ENCODE measurements around the gene ADAMTSL5.
A peak's percentile ranks its signal among the peaks of the same experiment; 100 is the strongest.

Gene ADAMTSL5

DNA sequence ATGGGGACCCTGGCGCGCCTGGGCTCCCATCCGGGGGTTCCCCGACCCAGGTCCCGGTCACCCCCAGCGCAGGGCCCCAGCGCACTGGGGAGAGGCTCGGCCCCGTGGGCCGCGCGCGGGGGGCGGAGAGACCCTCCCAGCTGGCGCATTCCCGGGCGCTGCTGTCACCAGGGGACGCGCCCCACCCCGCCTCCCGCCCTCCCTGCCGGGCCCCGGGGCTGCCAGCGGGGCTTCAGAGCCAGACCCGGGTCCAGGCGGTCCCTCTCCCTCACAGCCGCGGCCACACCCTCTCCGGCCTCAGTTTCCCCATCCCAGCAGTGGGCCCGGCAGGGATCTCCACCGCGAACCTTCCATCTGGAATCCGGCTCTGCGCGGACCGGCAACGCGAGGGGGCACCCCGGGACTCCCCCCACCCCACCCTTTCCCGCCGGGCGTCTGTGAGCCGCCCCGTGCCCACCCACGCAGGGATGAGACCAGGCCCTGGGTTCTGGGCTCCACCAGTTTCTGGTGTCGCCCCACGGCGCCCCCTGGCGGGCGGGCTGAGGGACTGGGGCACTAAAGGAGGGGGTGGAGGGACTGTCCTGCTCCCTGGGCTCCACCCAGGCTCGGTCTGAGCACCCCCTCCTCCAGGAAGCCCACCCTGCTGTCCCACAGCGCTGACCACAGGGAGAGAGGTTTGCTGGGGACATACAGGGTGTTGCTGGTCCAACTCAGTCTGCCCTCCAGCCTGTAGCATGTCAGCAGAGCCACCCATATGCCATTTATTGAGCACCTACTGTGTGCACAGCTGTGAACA is 878 bp upstream of the ADAMTSL5 start:
- Histone ChIP-seq H3K9me3 (ENCODE audit: control insufficient read depth, low read length) (no peaks in the 10 kb centered on the region), H3K27ac (ENCODE audit: insufficient read depth, low read depth, low read length, poor library complexity, severe bottlenecking) (no peak overlapping the region), H3K27me3 (ENCODE audit: control insufficient read depth, insufficient read depth, low read length, poor library complexity, severe bottlenecking) (peaks cover 62% of the 10 kb centered on the region), H3K4me3 (ENCODE audit: insufficient read depth, low read depth, low read length) (no peak overlapping the region), H3K36me3 (ENCODE audit: control insufficient read depth, insufficient read depth, low read length) (no peaks in the 10 kb centered on the region), H3K4me1 (ENCODE audit: control insufficient read depth, insufficient read depth, low read length) (peaks cover 11% of the 10 kb centered on the region)
- WGBS, 2 experiments = 19 to 21% methylated on average over 52 of the region's 52 CpGs

DNA sequence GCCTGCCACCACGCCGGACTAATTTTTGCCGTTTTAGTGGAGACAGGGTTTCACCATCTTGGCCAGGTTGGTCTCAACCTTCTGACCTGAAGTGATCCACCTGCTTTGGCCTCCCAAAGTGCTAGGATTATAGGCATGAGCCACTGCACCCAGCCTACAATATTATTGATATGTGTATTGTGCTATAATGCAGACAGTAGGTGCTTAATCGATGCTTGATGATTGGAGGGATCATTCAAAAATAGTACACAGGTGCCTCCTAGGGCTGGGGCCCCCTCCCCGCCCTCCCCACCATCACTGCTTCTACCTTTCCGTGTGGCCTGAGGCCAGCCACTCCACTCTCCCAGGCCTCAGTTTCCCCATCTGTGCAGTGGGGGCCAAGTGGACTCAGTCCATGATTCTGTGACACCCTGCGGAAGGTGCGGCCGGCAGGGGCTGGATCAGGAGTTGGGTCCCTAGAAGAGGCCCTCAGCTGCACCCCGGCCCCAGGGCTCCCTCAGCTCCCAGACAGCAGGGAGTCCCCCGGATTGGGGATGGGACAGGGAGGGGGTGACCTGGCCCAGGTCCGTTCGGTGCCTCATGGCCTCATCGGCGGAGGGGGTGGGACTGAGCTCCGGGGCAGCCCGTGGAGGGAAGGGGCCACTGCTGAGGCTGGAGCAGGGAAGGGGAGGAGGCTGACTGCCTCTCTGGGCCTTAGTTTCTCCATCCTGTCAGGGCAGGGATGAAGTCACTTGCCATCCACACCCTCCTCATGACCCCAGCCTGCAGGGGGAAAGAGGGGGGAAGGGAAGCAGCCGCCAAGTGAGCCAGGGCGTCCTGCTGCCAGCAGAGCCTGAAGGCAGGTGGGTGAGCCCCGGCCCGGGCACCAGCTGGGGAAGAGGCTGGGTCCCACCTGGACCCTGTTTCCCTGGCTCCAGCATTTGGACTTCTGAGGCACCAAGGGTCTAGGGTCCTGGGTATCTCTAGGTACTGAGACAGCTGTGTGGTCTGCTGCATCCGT is 1.2 kb downstream of the ADAMTSL5 start:
- H3K36me3 ChIP-seq (ENCODE audit: control insufficient read depth, insufficient read depth, low read length) = no peaks in the 10 kb centered on the region
- H3K9me3 ChIP-seq (ENCODE audit: control insufficient read depth, low read length) = no peaks in the 10 kb centered on the region
- H3K4me3 ChIP-seq (ENCODE audit: insufficient read depth, low read depth, low read length) = no peak overlapping the region
- H3K27ac ChIP-seq (ENCODE audit: insufficient read depth, low read depth, low read length, poor library complexity, severe bottlenecking) = no peak overlapping the region
- H3K27me3 ChIP-seq (ENCODE audit: control insufficient read depth, insufficient read depth, low read length, poor library complexity, severe bottlenecking) = peaks cover 62% of the 10 kb centered on the region
- WGBS, 2 experiments = 70 to 77% methylated on average over 22 of the region's 22 CpGs
- H3K4me1 ChIP-seq (ENCODE audit: control insufficient read depth, insufficient read depth, low read length) = peaks cover 11% of the 10 kb centered on the region

DNA sequence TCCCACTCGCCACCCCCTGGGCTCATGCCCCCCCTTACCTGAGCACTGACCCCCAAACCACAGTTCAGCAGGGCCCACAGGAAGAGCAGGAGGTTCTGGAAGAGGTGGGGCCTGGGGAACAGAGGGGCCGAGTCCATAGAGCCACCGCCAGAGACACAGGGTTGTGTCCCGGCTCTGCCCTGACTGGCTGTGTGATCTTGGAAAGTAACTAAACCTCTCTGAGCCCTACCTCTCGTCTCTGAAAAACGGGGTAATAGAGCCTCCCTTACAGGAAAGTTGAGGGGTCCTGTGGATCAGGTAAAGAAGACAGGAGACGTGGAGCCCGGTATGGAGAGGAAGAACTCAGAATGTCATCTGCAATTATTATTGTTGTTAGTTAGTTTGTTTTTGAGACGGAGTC is 2.0 kb downstream of the ADAMTSL5 start:
- peaks cover 61% of the 10 kb centered on the region for H3K27me3 ChIP-seq (ENCODE audit: control insufficient read depth, insufficient read depth, low read length, poor library complexity, severe bottlenecking)
- H3K4me3 ChIP-seq (ENCODE audit: insufficient read depth, low read depth, low read length) = no peak overlapping the region
- H3K36me3 ChIP-seq (ENCODE audit: control insufficient read depth, insufficient read depth, low read length) = no peaks in the 10 kb centered on the region
- H3K27ac ChIP-seq (ENCODE audit: insufficient read depth, low read depth, low read length, poor library complexity, severe bottlenecking) = no peak overlapping the region
- H3K9me3 ChIP-seq (ENCODE audit: control insufficient read depth, low read length) = no peaks in the 10 kb centered on the region
- WGBS, 2 experiments = 65 to 67% methylated on average over 9 of the region's 9 CpGs
- peaks cover 11% of the 10 kb centered on the region for H3K4me1 ChIP-seq (ENCODE audit: control insufficient read depth, insufficient read depth, low read length)

DNA sequence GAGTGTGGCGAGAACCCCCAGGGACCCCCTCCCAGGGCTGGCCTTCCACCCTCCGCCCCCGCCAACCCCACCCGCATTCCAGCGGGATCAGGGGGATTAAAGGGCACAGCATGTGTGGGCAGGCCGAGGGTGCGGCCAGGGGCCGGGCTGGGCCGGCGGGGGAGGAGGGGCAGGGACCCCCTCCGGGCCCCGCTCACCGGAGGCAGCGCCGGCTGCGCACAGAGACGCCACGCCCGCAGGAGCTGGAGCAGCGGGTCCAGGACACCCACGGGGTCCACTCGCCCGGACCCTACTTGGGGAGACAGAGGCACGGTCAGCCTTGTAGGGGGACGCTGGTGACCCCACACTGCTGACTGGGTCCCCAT is 2.4 kb downstream of the ADAMTSL5 start:
- no peak overlapping the region for H3K4me3 ChIP-seq (ENCODE audit: insufficient read depth, low read depth, low read length)
- WGBS, 2 experiments = 26 to 29% methylated on average over 25 of the region's 25 CpGs
- H3K4me1 ChIP-seq (ENCODE audit: control insufficient read depth, insufficient read depth, low read length) = peaks cover 11% of the 10 kb centered on the region
- H3K27ac ChIP-seq (ENCODE audit: insufficient read depth, low read depth, low read length, poor library complexity, severe bottlenecking) = no peak overlapping the region
- H3K27me3 ChIP-seq (ENCODE audit: control insufficient read depth, insufficient read depth, low read length, poor library complexity, severe bottlenecking) = peaks cover 59% of the 10 kb centered on the region
- H3K9me3 ChIP-seq (ENCODE audit: control insufficient read depth, low read length) = no peaks in the 10 kb centered on the region
- H3K36me3 ChIP-seq (ENCODE audit: control insufficient read depth, insufficient read depth, low read length) = no peaks in the 10 kb centered on the region

DNA sequence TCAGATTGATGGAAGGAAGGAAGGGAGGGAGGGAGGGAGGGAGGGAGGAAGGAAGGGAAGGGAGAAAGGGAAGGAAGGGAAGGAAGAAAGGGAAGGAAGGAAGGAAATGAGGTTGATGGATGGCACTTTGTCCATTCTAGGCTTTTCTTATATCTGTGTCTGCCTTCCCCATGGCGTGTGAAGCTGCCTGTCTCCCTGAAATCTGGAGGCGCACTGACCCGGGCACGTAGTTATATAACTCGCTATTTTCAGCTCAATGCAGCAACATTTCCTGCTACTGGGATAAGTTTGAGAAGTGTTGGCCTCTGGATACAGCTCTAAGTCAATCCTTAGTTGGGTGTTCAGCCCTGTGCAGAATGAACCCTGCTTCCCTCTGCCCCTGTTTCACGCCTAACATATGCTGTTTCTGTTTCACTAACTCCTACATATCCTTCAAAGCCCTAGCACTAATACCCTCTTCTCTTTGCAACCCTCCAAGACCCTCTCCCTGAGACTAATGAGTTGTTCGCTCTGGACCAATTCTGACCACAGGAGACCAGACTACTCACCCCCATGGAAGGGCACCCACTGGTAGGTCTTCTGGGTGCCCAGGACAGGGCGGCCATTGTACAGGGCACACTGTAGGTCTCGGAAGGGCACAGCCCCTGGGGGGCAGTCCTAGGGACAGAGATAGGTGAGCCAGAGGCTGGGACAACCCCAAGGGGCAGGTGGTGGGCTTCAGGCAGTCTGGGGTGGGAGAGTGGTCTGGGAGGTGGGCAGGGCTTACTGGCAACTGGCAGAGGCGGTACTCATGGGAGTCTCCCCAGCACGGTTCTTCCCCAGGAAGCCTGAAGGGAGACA is 3.0 kb downstream of the ADAMTSL5 start:
- WGBS, 2 experiments = 73 to 75% methylated on average over 11 of the region's 11 CpGs
- Histone ChIP-seq H3K4me3 (ENCODE audit: insufficient read depth, low read depth, low read length) (no peak overlapping the region), H3K4me1 (ENCODE audit: control insufficient read depth, insufficient read depth, low read length) (peaks cover 11% of the 10 kb centered on the region), H3K27ac (ENCODE audit: insufficient read depth, low read depth, low read length, poor library complexity, severe bottlenecking) (no peak overlapping the region), H3K9me3 (ENCODE audit: control insufficient read depth, low read length) (no peaks in the 10 kb centered on the region), H3K27me3 (ENCODE audit: control insufficient read depth, insufficient read depth, low read length, poor library complexity, severe bottlenecking) (peaks cover 56% of the 10 kb centered on the region), H3K36me3 (ENCODE audit: control insufficient read depth, insufficient read depth, low read length) (no peaks in the 10 kb centered on the region)

DNA sequence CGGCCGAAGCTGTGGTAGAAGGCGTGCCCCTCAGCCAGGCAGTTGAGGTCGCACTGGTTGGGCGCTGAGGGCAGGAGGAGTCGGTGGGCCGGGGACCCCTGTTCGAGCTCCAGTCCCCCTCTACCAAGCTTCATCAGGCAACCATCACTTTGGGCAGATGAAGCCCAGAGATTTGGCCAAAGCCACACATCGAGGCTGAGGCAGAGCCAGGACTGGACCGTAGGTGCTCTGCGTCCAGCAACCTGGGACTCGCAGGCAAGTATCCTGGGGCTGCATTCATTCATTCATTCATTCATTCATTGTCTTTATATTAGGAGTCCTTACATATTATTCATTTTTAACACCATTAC is 4.3 kb downstream of the ADAMTSL5 start:
- Histone ChIP-seq H3K27me3 (ENCODE audit: control insufficient read depth, insufficient read depth, low read length, poor library complexity, severe bottlenecking) (peaks cover 55% of the 10 kb centered on the region), H3K27ac (ENCODE audit: insufficient read depth, low read depth, low read length, poor library complexity, severe bottlenecking) (peak overlapping the region; percentile 26), H3K9me3 (ENCODE audit: control insufficient read depth, low read length) (no peaks in the 10 kb centered on the region), H3K36me3 (ENCODE audit: control insufficient read depth, insufficient read depth, low read length) (no peaks in the 10 kb centered on the region), H3K4me3 (ENCODE audit: insufficient read depth, low read depth, low read length) (peak overlapping the region; percentile 58), H3K4me1 (ENCODE audit: control insufficient read depth, insufficient read depth, low read length) (peaks cover 11% of the 10 kb centered on the region)
- 36% methylated on average over 12 of the region's 12 CpGs for WGBS, 2 experiments

DNA sequence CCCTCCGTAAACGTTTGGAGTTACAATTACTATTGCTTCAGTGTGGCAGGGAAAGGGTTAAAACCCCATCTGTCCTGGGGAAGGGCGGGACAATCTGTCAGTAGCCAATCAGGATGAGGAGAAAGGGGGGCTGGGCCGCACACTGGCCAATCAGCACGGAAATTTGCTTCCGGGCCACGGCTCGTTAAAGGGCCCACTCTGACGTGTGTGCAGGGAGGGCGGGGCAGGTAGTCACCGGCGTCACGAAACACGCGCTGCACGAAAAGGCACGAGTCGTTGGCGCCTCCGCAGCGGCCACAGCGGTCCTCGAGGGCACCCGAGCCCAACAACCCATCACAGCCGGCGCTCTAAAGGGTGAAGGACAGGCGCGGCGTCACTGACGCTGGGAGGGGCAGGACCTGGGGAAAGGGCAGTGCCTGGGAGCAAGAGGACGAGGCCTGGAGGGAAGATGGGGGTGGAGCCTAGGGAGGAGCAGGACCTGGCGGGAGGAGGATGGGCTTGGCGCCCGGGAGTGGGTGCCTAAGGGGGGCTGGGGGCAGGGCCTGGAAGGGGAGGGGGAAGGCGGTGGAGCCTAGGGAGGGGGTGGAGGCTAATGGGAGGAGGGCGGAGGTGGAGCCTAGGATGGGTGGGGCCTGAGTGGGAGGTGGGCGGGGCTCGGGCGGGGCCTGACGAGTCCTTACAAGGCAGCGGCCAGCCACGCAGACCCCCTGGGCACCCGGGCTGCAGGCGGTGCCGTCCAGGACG is 4.9 kb downstream of the ADAMTSL5 start:
- Histone ChIP-seq H3K9me3 (ENCODE audit: control insufficient read depth, low read length) (no peaks in the 10 kb centered on the region), H3K4me1 (ENCODE audit: control insufficient read depth, insufficient read depth, low read length) (peaks cover 11% of the 10 kb centered on the region), H3K36me3 (ENCODE audit: control insufficient read depth, insufficient read depth, low read length) (no peaks in the 10 kb centered on the region), H3K27me3 (ENCODE audit: control insufficient read depth, insufficient read depth, low read length, poor library complexity, severe bottlenecking) (peaks cover 55% of the 10 kb centered on the region), H3K27ac (ENCODE audit: insufficient read depth, low read depth, low read length, poor library complexity, severe bottlenecking) (peak overlapping the region; percentile 87), H3K4me3 (ENCODE audit: insufficient read depth, low read depth, low read length) (peak overlapping the region; percentile 58)
- 2% methylated on average over 46 of the region's 46 CpGs for WGBS, 2 experiments

DNA sequence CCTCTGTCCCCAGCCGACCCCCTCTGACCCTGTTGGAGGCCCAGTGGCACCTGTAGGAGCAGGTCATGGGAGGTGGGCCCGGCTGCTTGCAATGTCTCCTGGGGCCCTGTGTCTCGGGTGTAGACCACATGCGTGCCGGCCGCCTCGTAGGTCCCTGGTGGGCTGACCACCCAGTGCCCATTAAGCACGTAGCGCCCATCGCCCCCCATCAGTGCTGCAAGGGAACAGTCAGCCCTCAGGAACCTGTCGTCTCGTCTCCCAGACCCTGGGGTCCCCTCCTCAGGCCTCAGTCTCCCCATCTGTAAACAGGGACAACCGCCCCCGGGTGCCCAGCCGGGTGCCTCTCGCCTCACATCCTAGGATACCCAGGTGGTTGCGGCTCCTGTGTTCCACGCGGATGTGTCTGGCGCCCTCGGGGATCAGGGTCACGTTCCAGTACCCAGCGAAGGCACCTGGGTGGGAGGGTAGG is 5.6 kb downstream of the ADAMTSL5 start:
- no peak overlapping the region for H3K27ac ChIP-seq (ENCODE audit: insufficient read depth, low read depth, low read length, poor library complexity, severe bottlenecking)

More for the DNA sequence above, 5.6 kb downstream of the ADAMTSL5 start:
- WGBS, 2 experiments = 76 to 82% methylated on average over 23 of the region's 23 CpGs
- Histone ChIP-seq H3K36me3 (ENCODE audit: control insufficient read depth, insufficient read depth, low read length) (no peaks in the 10 kb centered on the region), H3K27me3 (ENCODE audit: control insufficient read depth, insufficient read depth, low read length, poor library complexity, severe bottlenecking) (peaks cover 53% of the 10 kb centered on the region), H3K9me3 (ENCODE audit: control insufficient read depth, low read length) (no peaks in the 10 kb centered on the region), H3K4me1 (ENCODE audit: control insufficient read depth, insufficient read depth, low read length) (peaks cover 11% of the 10 kb centered on the region), H3K4me3 (ENCODE audit: insufficient read depth, low read depth, low read length) (no peak overlapping the region)
